Neural crest cell (in vitro differentiated cells): Measurements from ENCODE around the gene PTPMT1. TPM values are rescaled to one million over a fixed set of nuclear protein-coding genes. Genes with fewer than 3 reads are reported as not detected.

Source experiments
- DNase-seq: peaks from one replicate; pipeline ENCODE4 v3.0.0; 2021; ENCODE audit warnings: low read depth, mixed read lengths, low spot score
- H3K27ac Mint-ChIP-seq: one replicate; pipeline ENCODE4 v1.8.0; 2021; ENCODE audit warnings: mild to moderate bottlenecking, mixed read lengths; ENCODE audit not compliant: unreplicated experiment
- H3K27me3 Mint-ChIP-seq: 2 replicates; pipeline ENCODE4 v1.8.0; 2021; ENCODE audit warnings: low read depth, mild to moderate bottlenecking, mixed read lengths
- H3K36me3 Mint-ChIP-seq: 2 replicates; pipeline ENCODE4 v1.8.0; 2021; ENCODE audit warnings: low read depth, mild to moderate bottlenecking, mixed read lengths
- H3K4me1 Mint-ChIP-seq: 2 replicates; pipeline ENCODE4 v1.8.0; 2021; ENCODE audit warnings: mixed read lengths
- H3K4me3 Mint-ChIP-seq: one replicate; pipeline ENCODE4 v1.8.0; 2021; ENCODE audit warnings: mild to moderate bottlenecking, mixed read lengths
- H3K9me3 Mint-ChIP-seq: 2 replicates; pipeline ENCODE4 v1.8.0; 2021; ENCODE audit warnings: mixed read lengths
- CTCF ChIP-seq: fragments of 200-600 bp; sonication (generic); conservative IDR thresholded peaks from 2 replicates; pipeline ENCODE4 v1.5.0; 2021; ENCODE audit warnings: antibody characterized with exemption, mild to moderate bottlenecking
- total RNA-seq: library from RNA; stranded (reverse); gene quantifications from 2 replicates; pipeline ENCODE4 v1.2.1, GENCODE V29; 2021

The PTPMT1 gene
- total RNA-seq, 1 donor from 2014 or later = 41.8 TPM

- peaks cover 28% of the 10 kb centered on the region for H3K4me1 Mint-ChIP-seq
- H3K4me3 Mint-ChIP-seq = no peak overlapping the region
Observed at GRCh38 chr11:47531666-47532065, 33.7 kb upstream of the PTPMT1 start.

GRCh38 chr11:47532597-47533213 is 32.7 kb upstream of the PTPMT1 start:
- Mint-ChIP-seq H3K9me3 (no peaks in the 10 kb centered on the region), H3K4me1 (peaks cover 28% of the 10 kb centered on the region), H3K27ac (no peak overlapping the region), H3K4me3 (peak overlapping the region; percentile 12), H3K27me3 (no peaks in the 10 kb centered on the region), H3K36me3 (no peaks in the 10 kb centered on the region)
- TF ChIP-seq CTCF = no peak
- DNase-seq = no peak

More at GRCh38 chr11:47531666-47532065, 33.7 kb upstream of the PTPMT1 start:
- DNase-seq = no peak
- Mint-ChIP-seq H3K27me3 (no peaks in the 10 kb centered on the region), H3K27ac (no peak overlapping the region), H3K9me3 (no peaks in the 10 kb centered on the region), H3K36me3 (no peaks in the 10 kb centered on the region)
- TF ChIP-seq CTCF = no peak

GRCh38 chr11:47533690-47534151 is 31.7 kb upstream of the PTPMT1 start:
- no peak overlapping the region for H3K4me3 Mint-ChIP-seq
- no peaks in the 10 kb centered on the region for H3K9me3 Mint-ChIP-seq
- no peak for TF ChIP-seq CTCF
- no peak overlapping the region for H3K27ac Mint-ChIP-seq
- H3K36me3 Mint-ChIP-seq = no peaks in the 10 kb centered on the region
- peaks cover 31% of the 10 kb centered on the region for H3K4me1 Mint-ChIP-seq
- H3K27me3 Mint-ChIP-seq = no peaks in the 10 kb centered on the region
- DNase-seq = no peak

- H3K27ac Mint-ChIP-seq = peak overlapping the region; percentile 27
- peaks cover 40% of the 10 kb centered on the region for H3K4me1 Mint-ChIP-seq
- H3K9me3 Mint-ChIP-seq = no peaks in the 10 kb centered on the region
- no peaks in the 10 kb centered on the region for H3K27me3 Mint-ChIP-seq
- no peak for DNase-seq
- H3K4me3 Mint-ChIP-seq = no peak overlapping the region
- no peaks in the 10 kb centered on the region for H3K36me3 Mint-ChIP-seq
- no peak for TF ChIP-seq CTCF
Observed at GRCh38 chr11:47534704-47535251, 30.6 kb upstream of the PTPMT1 start.

GRCh38 chr11:47536915-47537314 is 28.5 kb upstream of the PTPMT1 start:
- H3K27ac Mint-ChIP-seq = no peak overlapping the region
- TF ChIP-seq CTCF = no peak
- H3K4me3 Mint-ChIP-seq = no peak overlapping the region
- DNase-seq = no peak
- no peaks in the 10 kb centered on the region for H3K9me3 Mint-ChIP-seq
- H3K4me1 Mint-ChIP-seq = peaks cover 48% of the 10 kb centered on the region
- H3K36me3 Mint-ChIP-seq = no peaks in the 10 kb centered on the region
- no peaks in the 10 kb centered on the region for H3K27me3 Mint-ChIP-seq
